Measurements from ENCODE around the gene MIEN1.
"Not testable (repeated sequence)": the region's sequence is repeated elsewhere in the genome, so short reads cannot be mapped to it uniquely, and the experiment has no call there.

The MIEN1 gene

DNA sequence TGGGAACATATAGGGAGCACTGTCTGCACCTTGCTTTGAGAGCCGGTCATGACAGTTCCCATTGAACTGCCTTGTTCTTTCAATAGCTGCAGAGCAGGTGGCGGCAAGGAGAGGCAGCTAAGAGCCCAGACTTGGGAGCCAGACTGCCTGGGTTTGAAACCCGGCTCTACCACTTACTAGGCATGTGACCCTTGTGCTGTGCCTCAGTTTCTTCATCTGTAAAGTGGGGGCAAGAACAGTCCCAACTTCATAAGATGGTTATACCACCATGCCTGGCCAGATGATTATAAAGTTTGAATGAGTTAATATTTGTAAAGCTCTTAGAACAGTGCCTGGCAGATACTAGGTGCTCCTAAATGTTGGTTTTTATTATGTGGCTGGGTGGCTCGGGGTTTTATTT lies 16.1 kb downstream of the MIEN1 start:
- DNase-seq, result no peak

DNA sequence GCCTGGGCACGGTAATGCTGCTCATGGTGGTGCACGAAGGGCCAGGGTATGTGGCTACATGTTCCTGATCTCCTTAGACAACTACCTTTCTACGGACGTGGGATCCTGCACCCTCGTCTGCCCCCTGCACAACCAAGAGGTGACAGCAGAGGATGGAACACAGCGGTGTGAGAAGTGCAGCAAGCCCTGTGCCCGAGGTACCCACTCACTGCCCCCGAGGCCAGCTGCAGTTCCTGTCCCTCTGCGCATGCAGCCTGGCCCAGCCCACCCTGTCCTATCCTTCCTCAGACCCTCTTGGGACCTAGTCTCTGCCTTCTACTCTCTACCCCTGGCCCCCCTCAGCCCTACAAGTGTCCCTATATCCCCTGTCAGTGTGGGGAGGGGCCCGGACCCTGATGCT lies 18.5 kb downstream of the MIEN1 start:
- no peak for DNase-seq

- not testable (repeated sequence) for DNase-seq
These were observed 19.3 kb downstream of the MIEN1 start for GRCh38 chr17:39711071-39711470.

- no peak for DNase-seq
These were observed 20.1 kb downstream of the MIEN1 start for GRCh38 chr17:39709998-39710964.

GRCh38 chr17:39709319-39709997 lies 20.9 kb downstream of the MIEN1 start:
- no peak for DNase-seq

- no peak for DNase-seq
These were observed 23.4 kb downstream of the MIEN1 start for GRCh38 chr17:39706921-39707337.

GRCh38 chr17:39706383-39706782 lies 23.9 kb downstream of the MIEN1 start:
- DNase-seq, result no peak

DNA sequence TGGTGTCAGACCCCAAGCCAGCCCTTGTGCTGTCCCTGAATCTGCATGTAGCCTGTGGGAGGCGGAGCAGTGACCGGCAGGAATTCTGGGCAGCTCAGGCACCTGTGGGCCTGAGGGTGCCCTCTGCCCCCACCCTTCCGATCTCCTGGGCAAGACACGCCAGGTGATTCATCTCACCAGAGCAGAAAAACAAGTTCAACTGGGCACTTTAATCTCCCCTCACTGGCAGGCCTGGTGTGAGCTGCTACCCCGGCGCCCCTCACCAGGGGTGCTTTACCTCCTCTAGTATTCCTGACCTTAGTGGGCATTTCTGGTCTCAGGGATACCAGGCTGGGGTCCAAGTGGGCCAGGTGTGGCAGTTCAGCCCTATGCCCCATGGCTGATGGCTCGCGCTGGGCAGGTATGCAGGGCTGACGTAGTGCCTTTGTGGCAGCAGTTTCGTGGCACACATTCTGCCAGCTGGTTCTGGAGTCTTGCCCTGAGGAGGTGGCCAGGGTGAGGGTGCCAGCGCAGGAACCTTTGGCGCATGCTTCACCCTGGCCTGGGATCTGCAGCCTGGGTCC lies 24.5 kb downstream of the MIEN1 start:
- no peak for DNase-seq

DNA sequence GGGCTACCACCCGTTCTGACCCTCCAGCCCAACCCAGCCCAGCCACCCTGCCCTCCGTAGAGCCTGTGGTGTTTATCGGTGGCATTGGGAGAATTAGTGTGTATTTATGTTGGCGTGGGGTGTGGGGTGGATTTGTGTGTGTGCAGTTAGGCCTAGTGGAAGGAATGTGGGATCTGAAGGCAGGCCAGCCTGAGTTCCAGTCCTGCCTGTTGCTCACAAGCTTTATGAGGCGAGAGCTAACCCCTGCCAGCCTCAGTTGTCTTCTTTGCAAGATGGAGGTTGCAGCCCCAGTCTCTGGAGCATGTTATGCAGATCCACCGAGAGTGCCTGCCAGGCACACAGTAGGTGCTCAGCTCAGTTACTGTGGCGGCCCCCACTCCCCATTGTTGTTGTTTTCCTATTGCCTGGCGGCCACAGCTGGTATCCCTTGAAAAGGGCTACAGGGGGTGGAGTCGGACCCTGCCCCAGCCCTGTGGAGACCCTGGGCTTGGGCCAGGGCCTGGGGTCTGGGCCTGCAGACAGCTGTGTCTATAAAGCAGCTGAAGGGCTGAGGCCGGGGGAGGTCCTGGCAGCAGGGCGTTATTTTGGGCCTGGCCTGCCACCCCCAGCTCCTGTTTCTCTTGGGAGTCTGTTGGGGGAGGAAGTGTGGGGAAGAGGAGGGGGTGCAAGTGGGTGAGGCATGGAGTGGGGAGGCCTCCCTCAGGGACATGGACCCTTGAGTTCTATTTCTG lies 25.3 kb downstream of the MIEN1 start:
- peak; percentile 20 for DNase-seq

DNA sequence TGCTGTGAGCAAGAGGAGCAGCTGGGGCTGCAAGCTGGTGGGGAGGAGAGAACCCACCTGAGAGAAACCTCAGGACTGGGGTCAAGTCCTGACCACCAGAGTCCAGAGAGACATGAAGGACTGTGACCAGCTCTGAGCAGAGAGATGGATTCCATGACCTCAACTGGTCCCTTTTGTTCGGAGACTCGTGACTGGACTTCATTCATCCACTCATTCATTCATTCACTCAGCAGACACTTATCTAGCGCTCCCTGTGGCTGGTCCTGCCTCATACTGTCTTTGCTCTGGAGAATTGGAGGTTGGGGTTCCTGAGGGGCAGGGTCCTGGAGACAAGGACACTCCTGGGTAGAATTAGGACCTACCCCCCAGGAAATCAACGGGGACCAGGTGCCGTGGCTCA lies 26.4 kb downstream of the MIEN1 start:
- DNase-seq, result no peak

- DNase-seq, result no peak
These were observed 27.1 kb downstream of the MIEN1 start for GRCh38 chr17:39702901-39703893.

- DNase-seq, result no peak
These were observed 28.4 kb downstream of the MIEN1 start for GRCh38 chr17:39701784-39702422.

DNA sequence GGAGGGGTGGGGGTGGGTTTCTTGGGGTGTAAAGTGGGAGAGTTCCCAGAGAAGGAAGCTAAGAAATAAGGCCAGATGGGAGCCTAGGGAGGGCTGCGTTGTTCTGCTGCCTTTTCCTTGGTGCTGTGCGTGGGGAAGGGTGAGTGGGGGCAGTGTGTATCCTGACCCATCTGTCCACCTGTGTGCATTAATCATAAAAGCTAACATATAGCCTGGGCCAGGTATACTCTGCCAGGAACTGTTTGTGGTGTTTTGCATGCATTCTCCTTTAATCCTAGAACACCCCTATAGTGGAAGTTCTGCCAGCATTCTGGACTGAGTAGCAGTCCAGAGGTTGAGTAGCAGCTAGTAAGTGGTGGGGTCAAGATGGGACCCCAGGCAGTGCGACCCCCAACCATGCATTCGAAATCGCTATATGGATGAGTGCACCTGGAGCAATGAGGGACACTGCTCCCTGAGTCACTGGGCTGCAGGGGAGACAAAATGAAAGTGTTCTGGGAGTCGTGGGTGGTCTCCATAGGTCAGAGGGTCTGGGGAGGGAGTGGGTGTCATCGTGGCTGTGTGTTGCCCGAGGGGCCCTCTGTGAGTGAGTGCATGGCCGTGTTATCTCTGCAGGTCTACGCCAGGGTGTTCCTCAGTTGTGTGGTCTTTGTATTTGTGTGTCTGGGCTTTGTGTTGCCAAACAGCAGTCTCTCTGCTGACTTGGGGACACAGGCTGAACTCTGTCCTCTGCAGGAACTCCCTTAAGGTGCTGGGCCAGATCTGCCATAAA lies 29.1 kb downstream of the MIEN1 start:
- DNase-seq, result no peak

DNA sequence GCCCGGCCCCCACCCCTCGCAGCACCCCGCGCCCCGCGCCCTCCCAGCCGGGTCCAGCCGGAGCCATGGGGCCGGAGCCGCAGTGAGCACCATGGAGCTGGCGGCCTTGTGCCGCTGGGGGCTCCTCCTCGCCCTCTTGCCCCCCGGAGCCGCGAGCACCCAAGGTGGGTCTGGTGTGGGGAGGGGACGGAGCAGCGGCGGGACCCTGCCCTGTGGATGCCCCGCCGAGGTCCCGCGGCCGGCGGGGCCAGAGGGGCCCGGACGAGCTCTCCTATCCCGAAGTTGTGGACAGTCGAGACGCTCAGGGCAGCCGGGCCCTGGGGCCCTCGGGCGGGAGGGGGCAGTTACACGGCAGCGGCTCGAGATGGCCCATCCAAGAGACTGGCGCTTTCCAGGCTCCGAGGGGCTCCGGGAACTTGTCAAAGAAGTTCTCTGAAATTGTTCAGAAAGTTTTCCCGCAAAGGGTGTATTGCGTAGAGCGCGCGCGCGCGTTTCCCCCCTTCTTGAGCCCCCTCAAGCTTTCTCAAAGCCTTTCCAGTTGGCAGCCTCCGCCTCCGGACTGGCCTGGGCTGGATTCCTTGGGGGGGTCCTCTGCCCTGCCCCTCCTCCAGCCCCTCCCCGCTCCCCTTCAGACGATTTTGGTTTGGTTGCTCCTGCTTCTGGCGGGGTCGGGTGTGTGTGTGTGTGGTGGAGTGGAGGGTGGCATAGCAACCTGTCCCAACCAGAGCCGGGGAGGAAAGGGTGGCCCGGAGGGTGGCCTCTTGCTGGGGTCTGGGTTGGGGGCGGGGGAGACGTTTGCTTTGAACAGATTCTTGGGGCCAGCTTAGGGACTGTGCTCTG lies 30.0 kb downstream of the MIEN1 start:
- DNase-seq, result peak; percentile 29

DNA sequence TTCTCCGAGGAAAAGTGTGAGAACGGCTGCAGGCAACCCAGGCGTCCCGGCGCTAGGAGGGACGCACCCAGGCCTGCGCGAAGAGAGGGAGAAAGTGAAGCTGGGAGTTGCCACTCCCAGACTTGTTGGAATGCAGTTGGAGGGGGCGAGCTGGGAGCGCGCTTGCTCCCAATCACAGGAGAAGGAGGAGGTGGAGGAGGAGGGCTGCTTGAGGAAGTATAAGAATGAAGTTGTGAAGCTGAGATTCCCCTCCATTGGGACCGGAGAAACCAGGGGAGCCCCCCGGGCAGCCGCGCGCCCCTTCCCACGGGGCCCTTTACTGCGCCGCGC lies 30.5 kb downstream of the MIEN1 start, which contains the start of gene ERBB2:
Gene ERBB2, plus strand, starts transcription at position 247 of the 330 bp plus-strand sequence. CDS start 175 bp downstream, outside the sequence.
- DNase-seq, result peak; percentile 83

GRCh38 chr17:39699157-39699817 lies 31.0 kb downstream of the MIEN1 start:
- not testable (repeated sequence) for DNase-seq

- no peak for DNase-seq
These were observed 32.4 kb downstream of the MIEN1 start for GRCh38 chr17:39697961-39698360.

- no peak for DNase-seq
These were observed 33.6 kb downstream of the MIEN1 start for GRCh38 chr17:39696731-39697130.

DNA sequence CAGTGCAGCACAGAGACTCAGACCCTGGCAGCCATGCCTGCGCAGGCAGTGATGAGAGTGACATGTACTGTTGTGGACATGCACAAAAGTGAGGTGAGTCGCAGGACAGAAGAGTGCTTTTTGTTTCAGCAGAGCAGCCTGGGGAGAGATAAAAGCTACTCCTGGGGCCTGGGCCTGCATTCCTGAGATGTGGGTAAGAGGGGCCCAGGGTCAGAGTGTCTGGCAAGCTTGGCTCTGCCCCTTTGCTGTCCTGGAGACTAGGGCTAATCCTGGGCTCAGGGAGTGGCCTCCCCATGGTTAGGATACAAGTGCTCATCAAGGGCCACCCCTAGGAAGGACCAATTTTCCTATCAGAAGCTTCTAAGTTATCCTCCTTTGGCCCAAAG lies 35.2 kb downstream of the MIEN1 start:
- DNase-seq, result no peak

Data from EL (cell line).